ENCODE data around the gene OR5D18.

- TF ChIP-seq EP300 (conservative IDR thresholded peaks at IDR 0.05; ENCODE audit: poor library complexity, severe bottlenecking) (no peak), MXI1 (conservative IDR thresholded peaks at IDR 0.05; ENCODE audit: poor library complexity, severe bottlenecking) (no peak), CTCF (IDR thresholded peaks at IDR 0.05; ENCODE audit: poor library complexity, severe bottlenecking) (no peak), TAF1 (IDR thresholded peaks at IDR 0.05; ENCODE audit: low read depth) (no peak), REST (IDR thresholded peaks at IDR 0.05; ENCODE audit: borderline replicate concordance) (no peak)
These were observed 35.3 kb downstream of the OR5D18 start for GRCh38 chr11:55854704-55855103.
